GM13977 (cell line): ENCODE measurements around the gene WIZ.
A peak's percentile ranks its signal among the peaks of the same experiment; 100 is the strongest.
"Not testable (repeated sequence)": the region's sequence is repeated elsewhere in the genome, so short reads cannot be mapped to it uniquely, and the experiment has no call there.

Experiments
- DNase-seq: peaks from one replicate; pipeline ENCODE4 v3.0.0; 2012; ENCODE audit warnings: low spot score
- CTCF ChIP-seq: IDR thresholded peaks from 2 replicates; pipeline ENCODE4 v1.5.1; 2012; ENCODE audit warnings: mild to moderate bottlenecking, control low read depth; ENCODE audit not compliant: insufficient read depth; ENCODE audit errors: extremely low read depth, missing control alignments
- in situ Hi-C: fragments of 300-500 bp; cut with MboI; formaldehyde crosslinking; loops from one replicate; pipeline ENCODE4 v1.12.0; 2022; ENCODE audit warnings: low sequenced_read_pairs, low pct_unique_long_range_greater_than_20kb, mixed read lengths, inconsistent platforms; ENCODE audit not compliant: unreplicated experiment

Gene WIZ

GRCh38 chr19:15449620-15450527 is at the start of gene WIZ:
TSS of gene WIZ (minus strand) at chr19:15449956. CDS start at chr19:15448307, 1,649 bp downstream.
- TF ChIP-seq CTCF, result no peak
- in situ Hi-C loops, result no loop called here
- DNase-seq, result peak; percentile 98

GRCh38 chr19:15498910-15499309 is 49.2 kb upstream of the WIZ start:
- in situ Hi-C loops, result no loop called here
- peak; percentile 5 for DNase-seq
- TF ChIP-seq CTCF, result no peak

DNA sequence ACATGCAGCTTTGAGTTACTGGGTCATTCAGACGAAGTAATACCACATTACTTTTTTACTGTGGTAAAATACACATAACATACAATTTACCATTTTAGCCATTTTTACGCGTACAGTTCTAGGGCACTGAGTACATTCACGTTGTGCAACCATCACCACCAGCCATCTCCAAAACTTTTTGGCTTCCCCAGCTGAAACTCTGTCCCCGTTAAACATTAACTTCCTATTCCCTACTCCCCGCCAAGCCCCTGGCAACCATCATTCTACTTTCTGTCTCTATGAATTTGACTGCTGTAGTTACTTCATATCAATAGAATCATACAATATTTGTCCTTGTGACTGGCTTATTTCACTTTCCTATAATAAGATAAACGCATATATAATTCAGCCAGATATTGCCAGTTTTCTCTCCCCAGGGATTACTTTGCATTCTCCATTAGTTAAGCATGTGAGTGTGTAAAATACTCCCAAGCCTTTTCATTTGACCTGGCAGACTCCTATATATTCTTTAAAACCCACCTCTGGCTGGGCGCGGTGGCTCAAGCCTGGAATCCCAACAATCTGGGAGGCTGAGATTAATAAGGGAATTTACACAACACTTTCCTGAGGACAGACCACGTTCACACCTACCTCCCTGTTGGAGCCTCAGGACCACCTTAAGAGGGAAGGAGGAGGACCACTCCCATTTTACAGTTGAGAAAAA is 48.6 kb upstream of the WIZ start:
- in situ Hi-C loops, result no loop called here
- TF ChIP-seq CTCF, result no peak
- DNase-seq, result no peak

- no peak for TF ChIP-seq CTCF
- no peak for DNase-seq
- in situ Hi-C loops, result no loop called here
Measured at GRCh38 chr19:15495151-15495550, 45.4 kb upstream of the WIZ start.

DNA sequence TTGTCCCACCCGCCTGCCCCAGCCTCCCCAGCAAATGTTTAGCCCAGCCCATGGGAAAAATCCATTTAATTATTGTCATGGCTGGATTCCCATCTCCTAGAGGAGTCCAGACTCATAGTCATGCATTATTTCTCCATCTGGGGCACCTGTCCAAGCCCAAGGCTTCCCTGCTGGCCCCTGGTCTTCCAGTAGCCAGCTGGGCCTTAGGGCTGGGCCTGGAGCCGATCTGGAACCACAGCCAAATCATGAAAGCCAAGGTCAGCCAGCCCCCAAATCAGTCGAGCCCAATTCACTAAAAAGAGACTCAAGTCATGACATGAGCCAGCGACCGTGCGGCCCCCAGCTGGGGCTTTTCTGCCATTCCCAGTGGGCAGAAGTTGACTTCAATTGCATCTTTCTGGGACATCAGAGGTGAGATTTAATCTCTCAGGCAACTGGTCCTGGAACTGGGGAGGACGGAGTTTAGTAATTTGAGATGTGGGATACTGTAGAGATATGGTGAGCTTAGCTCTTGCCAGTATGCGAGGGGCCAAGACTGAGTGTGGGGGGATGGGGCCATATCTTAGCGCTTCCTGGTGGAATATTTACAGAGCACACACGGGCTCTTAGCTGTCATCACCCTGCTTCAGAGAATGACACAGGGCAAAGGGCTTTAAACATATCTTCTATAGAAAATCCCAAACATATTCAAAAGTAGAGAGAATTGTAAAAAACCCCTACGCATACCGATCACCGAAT is 38.9 kb upstream of the WIZ start:
- TF ChIP-seq CTCF, result no peak
- in situ Hi-C loops, result no loop called here
- no peak for DNase-seq

GRCh38 chr19:15487038-15487437 is 37.3 kb upstream of the WIZ start:
- no peak for DNase-seq
- TF ChIP-seq CTCF, result no peak
- in situ Hi-C loops, result no loop called here

GRCh38 chr19:15485768-15486167 is 36.0 kb upstream of the WIZ start:
- in situ Hi-C loops, result not testable (repeated sequence)

DNA sequence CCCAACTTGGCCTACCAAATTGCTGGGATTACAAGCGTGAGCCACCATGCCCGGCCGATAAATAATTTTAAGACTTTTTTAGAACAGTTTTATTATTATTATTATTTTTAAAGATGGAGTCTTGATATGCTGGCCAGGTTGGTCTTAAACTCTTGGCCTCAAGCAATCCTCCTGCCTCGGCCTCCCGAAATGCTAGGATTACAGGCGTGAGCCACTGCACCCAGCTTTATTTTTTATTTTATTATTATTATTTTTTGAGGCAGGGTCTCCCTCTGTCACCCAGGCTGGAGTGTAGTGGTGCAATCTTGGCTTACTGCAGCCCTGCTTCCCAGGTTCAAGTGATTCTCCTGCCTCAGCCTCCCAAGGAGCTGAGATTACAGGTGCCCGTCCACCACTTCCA is 31.2 kb upstream of the WIZ start:
- in situ Hi-C loops, DNase-seq: not testable (repeated sequence)

More at GRCh38 chr19:15485768-15486167, 36.0 kb upstream of the WIZ start:
- not testable (repeated sequence) for DNase-seq
